ENCODE results near the gene MPZ. TPM values are rescaled to one million over a fixed set of nuclear protein-coding genes. Genes with fewer than 3 reads are reported as not detected.

MPZ gene
- total and polyA plus RNA-seq, 9 of the 15 experiments (the other 6 are each of a cell fraction or from before 2014, with no cell fraction given) = 0.22 to 16.6 (median 10.9) TPM

DNA sequence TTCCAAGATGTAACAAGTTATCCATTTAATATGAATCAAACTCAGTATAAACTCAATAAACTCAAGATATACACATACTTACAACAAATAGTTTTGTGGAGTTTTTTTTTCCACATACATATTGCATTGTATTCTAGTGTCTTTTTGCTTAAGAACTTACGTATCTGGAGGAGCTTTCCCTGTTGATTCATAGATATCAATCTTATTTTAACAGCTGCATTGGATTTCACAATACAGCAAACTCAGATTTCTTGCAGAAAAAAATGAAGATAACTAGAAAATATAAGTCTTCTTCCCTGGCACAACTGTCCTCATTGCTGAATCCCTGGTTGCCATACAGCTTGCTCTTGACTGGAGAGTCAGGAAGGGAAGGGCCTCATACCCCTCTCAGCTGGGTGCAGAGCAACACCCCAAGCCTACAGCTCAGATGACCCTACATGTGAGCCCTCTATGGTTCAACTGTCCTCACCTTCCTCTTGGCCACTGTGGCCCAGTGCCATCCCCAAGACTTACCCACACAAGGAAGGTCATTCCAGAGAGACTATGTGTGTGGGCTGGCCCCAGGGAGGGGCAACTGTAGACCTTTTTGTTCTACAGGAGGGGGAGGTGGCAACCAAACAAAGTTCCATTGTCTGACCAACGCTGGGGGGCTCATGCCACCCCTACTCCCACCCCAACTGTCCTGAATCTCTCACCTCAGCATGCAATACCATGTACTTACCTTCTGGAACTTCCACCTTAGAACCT lies 1.7 kb downstream of the MPZ start:
- peaks cover 35 to 44% of the 10 kb centered on the region in 2 experiments for H3K4me1 ChIP-seq (replicated peaks in 1 of 2; ENCODE audit: control insufficient read depth in 2 of 2, insufficient read depth in 2 of 2, low read length in 2 of 2)
- H3K4me3 ChIP-seq = no peak overlapping the region
- ATAC-seq (no peak), FAIRE-seq (peak; percentile 23), DNase-seq (ENCODE audit: extremely low read depth in 1 of 4, low spot score in 3 of 4) (no peak)
- CTCF ChIA-PET (ENCODE audit: low intra/inter-chr PET ratio) = interaction anchor here (0.6 kb wide), 1 partner anchor 430 kb away, joined by 4 read pairs; no protein-coding TSS in a partner anchor
- H3K36me3 ChIP-seq (ENCODE audit: control insufficient read depth, insufficient read depth, low read length) = peaks cover 13% of the 10 kb centered on the region; the same call in 2 of the 3 replicates
- H3K27me3 ChIP-seq (ENCODE audit: control insufficient read depth in 2 of 2, insufficient read depth in 2 of 2, low read length in 2 of 2) = no peaks in the 10 kb centered on the region
- H3K9ac ChIP-seq (ENCODE audit: insufficient read depth in 1 of 2, low read depth in 2 of 2, low read length in 2 of 2) = peak overlapping the region in 1 of 2 experiments; percentile 15; a peak in 1 of 4 replicates
- in situ Hi-C loops (cut with MboI) = no loop called here
- peaks cover 19% of the 10 kb centered on the region for H3K79me2 ChIP-seq (ENCODE audit: control insufficient read depth, insufficient read depth, low read length)
- H3K27ac ChIP-seq (ENCODE audit: extremely low read depth, low read depth, low read length) = peak overlapping the region; percentile 70; the same call in 2 of the 3 replicates
- no peak overlapping the region for H3K4me2 ChIP-seq (ENCODE audit: insufficient read depth, low read length)
- H3K9me3 ChIP-seq (replicated peaks; ENCODE audit: control insufficient read depth, insufficient read depth, low read depth, low read length) = no peaks in the 10 kb centered on the region
- peak overlapping the region; percentile 90 for H2AFZ ChIP-seq (ENCODE audit: low read depth, low read length)
- POLR2A ChIA-PET = interaction anchor here (1.0 to 1.6 kb wide), 3 partner anchors 13 to 82 kb away, joined by 3 to 4 read pairs (median 3); partner anchors contain the start of gene TOMM40L
- H3K9me1 ChIP-seq (ENCODE audit: control insufficient read depth, insufficient read depth, low read length) = no peaks in the 10 kb centered on the region
- 58% methylated on average over 2 of the region's 2 CpGs for WGBS (ENCODE audit: insufficient coverage, low coverage, missing lambda C conversion rate)
- intact Hi-C loops (cut with micrococcal nuclease) = loop anchor here (2.0 to 5.0 kb wide), 3 partner anchors 59 to 106 kb away; partner anchors contain the start of genes CFAP126, NDUFS2 and TOMM40L
- BruUV-seq (replicated peaks) = no TSS peak
- no peaks in the 10 kb centered on the region for H4K20me1 ChIP-seq (replicated peaks; ENCODE audit: control insufficient read depth, insufficient read depth, low read length)
- TF ChIP-seq EP400 (IDR thresholded peaks at IDR 0.05) (no peak), CCAR2 (IDR thresholded peaks at IDR 0.05; ENCODE audit: low read depth, low read length) (no peak), DDX20 (tag; IDR thresholded peaks at IDR 0.05; ENCODE audit: low read depth) (no peak), C11orf30 (IDR thresholded peaks at IDR 0.05; ENCODE audit: low read depth) (no peak), ZNF584 (CRISPR knock-in tag; IDR thresholded peaks at IDR 0.05; ENCODE audit: low read depth) (no peak), CREB3 (tag; conservative IDR thresholded peaks at IDR 0.05; ENCODE audit: low read depth) (no peak), CEBPB (tag; IDR thresholded peaks at IDR 0.05) (peak; percentile 72), TCF7 (IDR thresholded peaks at IDR 0.05; ENCODE audit: borderline replicate concordance) (no peak), FUS (optimal IDR thresholded peaks at IDR 0.05; ENCODE audit: low read depth, low read length) (no peak), TBP (optimal IDR thresholded peaks at IDR 0.05; ENCODE audit: low read depth, low read length) (no peak), MBD2 (IDR thresholded peaks at IDR 0.05; ENCODE audit: borderline replicate concordance, low read depth) (no peak), NFIX (CRISPR knock-in tag; IDR thresholded peaks at IDR 0.05; ENCODE audit: low read depth) (no peak), SMARCE1 (IDR thresholded peaks at IDR 0.05) (no peak), MTF1 (CRISPR knock-in tag; IDR thresholded peaks at IDR 0.05; ENCODE audit: borderline replicate concordance) (no peak), RERE (CRISPR knock-in tag; IDR thresholded peaks at IDR 0.05; ENCODE audit: borderline replicate concordance) (no peak)
